IMR-90 (cell line): ENCODE measurements around the gene CRTAC1. TPM values are rescaled to one million over a fixed set of nuclear protein-coding genes. Genes with fewer than 3 reads are reported as not detected.

Experiments used
- ATAC-seq: fragments of 200-7000 bp; cut with Tn5 transposase; 2 replicates; pipeline ENCODE4 v1.9.1; 2020; ENCODE audit warnings: low read depth, mild to moderate bottlenecking, moderate library complexity
- BruUV-seq: library from RNA; stranded (reverse); fragments of 400-500 nt; replicated peaks from 2 replicates; lab custom pipeline; 2021; lab: Mats Ljungman, UMichigan
- CTCF ChIA-PET: fragments of 300-600 bp; formaldehyde crosslinking; extraction: SDS; loops from one replicate; lab custom pipeline; 2021; ENCODE audit warnings: antibody characterized with exemption; lab: Yijun Ruan, JAX
- POLR2A ChIA-PET: fragments of 300-600 bp; sonication (Branson Sonifier 250); formaldehyde crosslinking; loops from one replicate; lab custom pipeline; 2022; ENCODE audit warnings: antibody characterized with exemption; ENCODE audit not compliant: unreplicated experiment; lab: Charles Lee
- DNase-seq: peaks from one replicate; pipeline ENCODE4 v3.0.0; 2013
- H2AFZ ChIP-seq: replicated peaks from 2 replicates; pipeline ENCODE3; 2013; ENCODE audit warnings: low read length, mild to moderate bottlenecking; ENCODE audit not compliant: poor library complexity
- H2AK5ac ChIP-seq: 2 replicates; pipeline ENCODE4 v1.6.1; 2013; ENCODE audit warnings: low read depth, low read length, inconsistent platforms
- H2AK9ac ChIP-seq: replicated peaks from 2 replicates; pipeline ENCODE3; 2013; ENCODE audit warnings: mild to moderate bottlenecking, low read depth, low read length, moderate library complexity; ENCODE audit not compliant: poor library complexity
- H2BK120ac ChIP-seq: 2 replicates; pipeline ENCODE4 v1.6.1; 2013; ENCODE audit warnings: low read depth, low read length, inconsistent platforms
- H2BK15ac ChIP-seq: 3 replicates; pipeline ENCODE4 v1.6.1; 2013; ENCODE audit warnings: low read depth, low read length, inconsistent platforms
- H2BK20ac ChIP-seq: 2 replicates; pipeline ENCODE4 v1.6.1; 2013; ENCODE audit warnings: low read depth, mild to moderate bottlenecking, inconsistent platforms, low read length, moderate library complexity
- H2BK5ac ChIP-seq: 2 replicates; pipeline ENCODE4 v1.6.1; 2013; ENCODE audit warnings: mild to moderate bottlenecking, low read depth, low read length, inconsistent platforms; ENCODE audit not compliant: poor library complexity, severe bottlenecking
- H3K14ac ChIP-seq: replicated peaks from 2 replicates; pipeline ENCODE4 v1.6.1; 2013; ENCODE audit warnings: low read depth, low read length, inconsistent platforms
- H3K18ac ChIP-seq: 2 replicates; pipeline ENCODE4 v1.6.1; 2013; ENCODE audit warnings: low read depth, low read length, control low read depth
- H3K23ac ChIP-seq: 2 replicates; pipeline ENCODE4 v1.6.1; 2013; ENCODE audit warnings: low read depth, low read length, inconsistent platforms
- H3K27ac ChIP-seq: 2 replicates; pipeline ENCODE4 v1.5.1; 2013; ENCODE audit warnings: mild to moderate bottlenecking, control low read depth, low read length; ENCODE audit not compliant: insufficient read depth
- H3K27me3 ChIP-seq: 2 replicates; pipeline ENCODE4 v1.6.1; 2013; ENCODE audit warnings: low read length; ENCODE audit not compliant: control insufficient read depth, insufficient read depth
- H3K36me3 ChIP-seq: 2 replicates; pipeline ENCODE4 v1.6.1; 2013; ENCODE audit warnings: low read length, mixed read lengths; ENCODE audit not compliant: control insufficient read depth, insufficient read depth
- H3K4ac ChIP-seq: 2 replicates; pipeline ENCODE4 v1.6.1; 2013; ENCODE audit warnings: low read depth, low read length, inconsistent platforms
- H3K4me1 ChIP-seq: 2 replicates; pipeline ENCODE4 v1.6.1; 2013; ENCODE audit warnings: low read length, mixed read lengths; ENCODE audit not compliant: control insufficient read depth, insufficient read depth
- H3K4me2 ChIP-seq: 2 replicates; pipeline ENCODE4 v1.6.1; 2013; ENCODE audit warnings: low read depth, mild to moderate bottlenecking, control low read depth, low read length, moderate library complexity
- H3K4me3 ChIP-seq: 2 replicates; pipeline ENCODE4 v1.5.1; 2013; ENCODE audit warnings: low read depth, mild to moderate bottlenecking, control low read depth, low read length, moderate library complexity; ENCODE audit not compliant: insufficient read depth
- H3K56ac ChIP-seq: 2 replicates; pipeline ENCODE4 v1.6.1; 2013; ENCODE audit warnings: low read length, inconsistent platforms; ENCODE audit not compliant: insufficient read depth; ENCODE audit errors: extremely low read depth
- H3K79me1 ChIP-seq, 2 experiments: 2 replicates each; pipeline ENCODE4 v1.6.1; 2013; ENCODE audit warnings: low read length in 2 of 2, inconsistent platforms in 1 of 2, low read depth in 1 of 2
- H3K9ac ChIP-seq: 2 replicates; pipeline ENCODE4 v1.6.1; 2013; ENCODE audit warnings: low read depth, low read length, control low read depth
- H3K9me1 ChIP-seq: 2 replicates; pipeline ENCODE4 v1.6.1; 2013; ENCODE audit warnings: low read length, inconsistent platforms; ENCODE audit not compliant: insufficient read depth
- H3K9me3 ChIP-seq: 2 replicates; pipeline ENCODE4 v1.6.1; 2013; ENCODE audit warnings: low read length; ENCODE audit not compliant: control insufficient read depth, insufficient read depth
- H4K20me1 ChIP-seq: 2 replicates; pipeline ENCODE4 v1.6.1; 2013; ENCODE audit warnings: low read length, inconsistent platforms; ENCODE audit not compliant: insufficient read depth
- H4K5ac ChIP-seq: 2 replicates; pipeline ENCODE4 v1.6.1; 2013; ENCODE audit warnings: mild to moderate bottlenecking, low read depth, low read length, control low read depth
- H4K8ac ChIP-seq, 2 experiments: 2 replicates each; pipeline ENCODE4 v1.6.1; 2013; ENCODE audit warnings: low read depth in 2 of 2, low read length in 2 of 2, control low read depth in 1 of 2, inconsistent platforms in 1 of 2
- H4K91ac ChIP-seq: 2 replicates; pipeline ENCODE4 v1.6.1; 2013; ENCODE audit warnings: low read depth, low read length, inconsistent platforms; ENCODE audit not compliant: insufficient read depth
- BHLHE40 ChIP-seq: fragments of 150-350 bp; IDR thresholded peaks from 2 replicates; pipeline ENCODE4 v1.6.1; 2016; ENCODE audit warnings: mild to moderate bottlenecking, low read depth, low read length
- CEBPB ChIP-seq: IDR thresholded peaks from 2 replicates; pipeline ENCODE4 v1.6.1; 2012; ENCODE audit warnings: low read depth, low read length, improper control_type of control experiment
- CHD1 ChIP-seq: IDR thresholded peaks from 2 replicates; pipeline ENCODE4 v1.6.1; 2012; ENCODE audit warnings: low read depth, low read length, improper control_type of control experiment
- CTCF ChIP-seq: conservative IDR thresholded peaks from 2 replicates; pipeline ENCODE4 v1.5.1; 2012; ENCODE audit warnings: mild to moderate bottlenecking, low read depth, low read length, improper control_type of control experiment
- FOS ChIP-seq: fragments of 150-350 bp; IDR thresholded peaks from 2 replicates; pipeline ENCODE4 v1.6.1; 2016; ENCODE audit warnings: low read depth, low read length
- MAFK ChIP-seq: IDR thresholded peaks from 2 replicates; pipeline ENCODE4 v1.6.1; 2012; ENCODE audit warnings: low read depth, low read length, improper control_type of control experiment
- MAZ ChIP-seq: IDR thresholded peaks from 2 replicates; pipeline ENCODE4 v1.6.1; 2012; ENCODE audit warnings: low read depth, mild to moderate bottlenecking, low read length, improper control_type of control experiment, moderate library complexity, borderline replicate concordance
- MXI1 ChIP-seq: IDR thresholded peaks from 2 replicates; pipeline ENCODE4 v1.6.1; 2012; ENCODE audit warnings: low read depth, mild to moderate bottlenecking, low read length, moderate library complexity, borderline replicate concordance
- NFE2L2 ChIP-seq: fragments of 150-350 bp; IDR thresholded peaks from 2 replicates; pipeline ENCODE4 v1.6.1; 2016; ENCODE audit warnings: low read depth, mild to moderate bottlenecking, low read length
- POLR2A ChIP-seq: IDR thresholded peaks from 2 replicates; pipeline ENCODE4 v1.6.1; 2012; ENCODE audit warnings: mild to moderate bottlenecking, low read depth, low read length
- RAD21 ChIP-seq: IDR thresholded peaks from 2 replicates; pipeline ENCODE4 v1.6.1; 2012; ENCODE audit warnings: low read length, improper control_type of control experiment
- RCOR1 ChIP-seq: IDR thresholded peaks from 2 replicates; pipeline ENCODE4 v1.6.1; 2012; ENCODE audit warnings: mild to moderate bottlenecking, low read length, improper control_type of control experiment; ENCODE audit not compliant: insufficient replicate concordance
- RFX5 ChIP-seq: IDR thresholded peaks from 2 replicates; pipeline ENCODE4 v1.8.0; 2012; ENCODE audit warnings: low read depth, mild to moderate bottlenecking, low read length, moderate library complexity
- SMC3 ChIP-seq: fragments of 150-350 bp; IDR thresholded peaks from 2 replicates; pipeline ENCODE4 v1.6.1; 2016; ENCODE audit warnings: low read depth, mild to moderate bottlenecking, antibody characterized with exemption, low read length, moderate library complexity
- USF2 ChIP-seq: fragments of 150-350 bp; IDR thresholded peaks from 2 replicates; pipeline ENCODE4 v1.6.1; 2017; ENCODE audit warnings: mild to moderate bottlenecking, antibody characterized with exemption, low read length, low read depth
- WGBS, 2 experiments: methylation state at CpG; one replicate each; pipeline versions ENCODE4 v1.1.5 to v1.1.7; 2013; ENCODE audit warnings: missing lambda C conversion rate in 2 of 2; ENCODE audit not compliant: insufficient read length in 1 of 2; ENCODE audit errors: extremely low coverage in 2 of 2; 5-methylcytosine and 5-hydroxymethylcytosine counted together
- dilution Hi-C: fragments of 300-500 bp; cut with HindIII; formaldehyde crosslinking; loops from one replicate; pipeline ENCODE4 v1.14.3; 2018; ENCODE audit warnings: low sequenced_read_pairs; ENCODE audit not compliant: unreplicated experiment
- in situ Hi-C: fragments of 300-500 bp; cut with MboI; formaldehyde crosslinking; loops from 3 replicates; pipeline ENCODE4 v1.14.3; 2019; ENCODE audit warnings: low sequenced_read_pairs, inconsistent platforms, mixed read lengths
- intact Hi-C: fragments of 100-400 bp; cut with micrococcal nuclease; formaldehyde crosslinking; loops from 2 replicates; pipeline ENCODE4 v1.10.0; 2022
- polyA plus RNA-seq, 3 experiments: library from polyadenylated mRNA; depleted of rRNA; stranded (reverse); fragments of >200 nt; gene quantifications; 2 replicates each; pipeline ENCODE4 v1.2.3, GENCODE V29; 2012; ENCODE audit warnings: low replicate concordance in 1 of 3
- total RNA-seq: library from RNA; depleted of rRNA; stranded (reverse); fragments of >200 nt; gene quantifications from 2 replicates; pipeline ENCODE4 v1.2.3, GENCODE V29; 2012
- TF ChIP-seq, protein P1 (sequence below): fragments of 150-350 bp; IDR thresholded peaks from 2 replicates; pipeline ENCODE4 v1.6.1; 2016; ENCODE audit warnings: low read depth, mild to moderate bottlenecking, low read length, moderate library complexity, borderline replicate concordance

CRTAC1 gene
- total and polyA plus RNA-seq, 2 of the 4 experiments (the other 2 are of a cell fraction) = not detected

GRCh38 chr10:97868134-97868685 lies 162.2 kb downstream of the CRTAC1 start:
- WGBS, 2 experiments = no CpG with 5 or more reads among the region's 4 CpGs
- Histone ChIP-seq H3K14ac (no peak overlapping the region), H3K27me3 (peaks cover 46% of the 10 kb centered on the region), H3K79me1 (no peaks in the 10 kb centered on the region), H3K9me3 (no peaks in the 10 kb centered on the region), H2BK5ac (no peak overlapping the region), H3K9me1 (no peaks in the 10 kb centered on the region), H4K20me1 (no peaks in the 10 kb centered on the region), H3K36me3 (no peaks in the 10 kb centered on the region), H3K4ac (no peak overlapping the region), H3K18ac (no peak overlapping the region), H2BK120ac (no peak overlapping the region), H4K8ac (no peak overlapping the region), H3K23ac (no peak overlapping the region), H2BK20ac (no peak overlapping the region), H3K4me1 (no peaks in the 10 kb centered on the region), H3K4me3 (no peak overlapping the region), H3K9ac (no peak overlapping the region), H2BK15ac (no peak overlapping the region), H3K56ac (no peak overlapping the region), H3K27ac (no peak overlapping the region), H2AK5ac (no peak overlapping the region), H4K5ac (no peak overlapping the region), H2AK9ac (no peak overlapping the region), H2AFZ (no peak overlapping the region), H4K91ac (no peak overlapping the region), H3K4me2 (no peak overlapping the region)
- intact Hi-C loops = no loop called here
- dilution Hi-C loops = no loop called here
- BruUV-seq = no TSS peak
- ChIA-PET CTCF (interaction anchor here (1.0 to 1.9 kb wide), 2 partner anchors 57 to 76 kb away, joined by 3 to 12 read pairs; no protein-coding TSS in a partner anchor), POLR2A (interaction anchor here (0.6 kb wide), 1 partner anchor 44 kb away, joined by 3 read pairs; no protein-coding TSS in a partner anchor)
- no peak for ATAC-seq
- no peak for DNase-seq
- no peak for TF ChIP-seq MXI1
- TF ChIP-seq, protein P1, sequence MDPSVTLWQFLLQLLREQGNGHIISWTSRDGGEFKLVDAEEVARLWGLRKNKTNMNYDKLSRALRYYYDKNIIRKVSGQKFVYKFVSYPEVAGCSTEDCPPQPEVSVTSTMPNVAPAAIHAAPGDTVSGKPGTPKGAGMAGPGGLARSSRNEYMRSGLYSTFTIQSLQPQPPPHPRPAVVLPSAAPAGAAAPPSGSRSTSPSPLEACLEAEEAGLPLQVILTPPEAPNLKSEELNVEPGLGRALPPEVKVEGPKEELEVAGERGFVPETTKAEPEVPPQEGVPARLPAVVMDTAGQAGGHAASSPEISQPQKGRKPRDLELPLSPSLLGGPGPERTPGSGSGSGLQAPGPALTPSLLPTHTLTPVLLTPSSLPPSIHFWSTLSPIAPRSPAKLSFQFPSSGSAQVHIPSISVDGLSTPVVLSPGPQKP = no peak
- TF ChIP-seq CTCF = no peak
- no peak for TF ChIP-seq POLR2A
- no peak for TF ChIP-seq NFE2L2
- no peak for TF ChIP-seq RCOR1
- TF ChIP-seq SMC3 = no peak
- no peak for TF ChIP-seq USF2
- no peak for TF ChIP-seq RAD21
- TF ChIP-seq MAZ = no peak
- no peak for TF ChIP-seq CEBPB
- TF ChIP-seq CHD1 = no peak
- TF ChIP-seq BHLHE40 = no peak
- no peak for TF ChIP-seq FOS
- no peak for TF ChIP-seq MAFK
- TF ChIP-seq RFX5 = no peak
- in situ Hi-C loops = no loop called here
